Stomach (tissue), 4 donors: ENCODE results near the gene GPC5.

ENCODE experiments used
- POLR2A ChIP-seq, 4 donors: fragments of 450-650 bp; IDR thresholded peaks; one replicate each; pipeline ENCODE4 v1.6.1; 2016; ENCODE audit warnings: antibody characterized with exemption in 4 of 4, control low read depth in 2 of 4, mild to moderate bottlenecking in 1 of 4, moderate library complexity in 1 of 4
- TF ChIP-seq, protein P1 (sequence below), 7 experiments: fragments of 450-650 bp in 4 of 7; fragments of 200-600 bp in 3 of 7; sonication (generic) in 3 of 7; IDR thresholded peaks; one replicate each; pipeline ENCODE4 v1.5.1; 2016 to 2019; ENCODE audit warnings: antibody characterized with exemption in 7 of 7, control low read depth in 2 of 7, mild to moderate bottlenecking in 1 of 7

GRCh38 chr13:92514420-92515125 is 1116.2 kb downstream of the GPC5 start:
- TF ChIP-seq, protein P1, sequence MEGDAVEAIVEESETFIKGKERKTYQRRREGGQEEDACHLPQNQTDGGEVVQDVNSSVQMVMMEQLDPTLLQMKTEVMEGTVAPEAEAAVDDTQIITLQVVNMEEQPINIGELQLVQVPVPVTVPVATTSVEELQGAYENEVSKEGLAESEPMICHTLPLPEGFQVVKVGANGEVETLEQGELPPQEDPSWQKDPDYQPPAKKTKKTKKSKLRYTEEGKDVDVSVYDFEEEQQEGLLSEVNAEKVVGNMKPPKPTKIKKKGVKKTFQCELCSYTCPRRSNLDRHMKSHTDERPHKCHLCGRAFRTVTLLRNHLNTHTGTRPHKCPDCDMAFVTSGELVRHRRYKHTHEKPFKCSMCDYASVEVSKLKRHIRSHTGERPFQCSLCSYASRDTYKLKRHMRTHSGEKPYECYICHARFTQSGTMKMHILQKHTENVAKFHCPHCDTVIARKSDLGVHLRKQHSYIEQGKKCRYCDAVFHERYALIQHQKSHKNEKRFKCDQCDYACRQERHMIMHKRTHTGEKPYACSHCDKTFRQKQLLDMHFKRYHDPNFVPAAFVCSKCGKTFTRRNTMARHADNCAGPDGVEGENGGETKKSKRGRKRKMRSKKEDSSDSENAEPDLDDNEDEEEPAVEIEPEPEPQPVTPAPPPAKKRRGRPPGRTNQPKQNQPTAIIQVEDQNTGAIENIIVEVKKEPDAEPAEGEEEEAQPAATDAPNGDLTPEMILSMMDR (IDR thresholded peaks at IDR 0.05) = no peak
- no peak for TF ChIP-seq POLR2A (IDR thresholded peaks at IDR 0.05)
